GM20431 (cell line): ENCODE data around the gene PDGFC.
"Not testable (repeated sequence)": the region's sequence is repeated elsewhere in the genome, so short reads cannot be mapped to it uniquely, and the experiment has no call there.

ENCODE experiments used
- in situ Hi-C: fragments of 300-500 bp; cut with MseI, MboI; formaldehyde crosslinking; loops from one replicate; pipeline ENCODE4 v1.15.0; 2020; ENCODE audit warnings: low sequenced_read_pairs; ENCODE audit not compliant: unreplicated experiment

PDGFC gene

GRCh38 chr4:156953951-156954350 is 17.6 kb downstream of the PDGFC start:
- in situ Hi-C loops, result no loop called here

- in situ Hi-C loops, result no loop called here
Measured at GRCh38 chr4:156953001-156953400, 18.6 kb downstream of the PDGFC start.

DNA sequence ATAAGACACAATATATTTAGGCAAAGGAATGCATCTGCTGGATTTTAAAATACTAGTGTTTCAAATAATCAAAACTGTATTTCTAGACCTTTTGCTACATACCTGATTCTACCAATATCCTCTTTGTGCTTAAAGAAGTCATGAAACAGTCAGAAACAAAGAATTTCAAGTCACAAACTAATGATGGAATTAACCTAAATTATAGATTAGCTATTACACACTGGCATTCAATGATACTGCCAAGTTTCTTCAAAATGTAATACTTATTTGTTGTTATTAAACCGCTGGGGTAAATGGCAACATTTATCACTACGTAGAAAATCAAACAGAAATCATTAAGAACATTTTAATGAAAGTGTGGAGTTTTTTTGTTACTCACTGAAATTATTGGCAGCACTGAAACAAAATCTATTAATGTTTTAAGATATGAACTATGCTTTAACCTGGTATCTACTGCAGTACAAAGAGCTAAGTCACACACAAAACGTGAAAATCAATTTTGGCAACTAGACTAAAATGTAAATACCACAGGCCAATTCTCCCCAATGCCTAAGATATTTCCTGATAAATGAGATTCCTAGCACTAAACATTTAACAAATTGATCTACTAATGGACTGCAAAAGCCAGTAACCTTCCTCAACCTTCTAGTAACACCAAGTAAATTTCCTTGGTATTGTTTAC is 19.4 kb downstream of the PDGFC start:
- in situ Hi-C loops, result no loop called here

DNA sequence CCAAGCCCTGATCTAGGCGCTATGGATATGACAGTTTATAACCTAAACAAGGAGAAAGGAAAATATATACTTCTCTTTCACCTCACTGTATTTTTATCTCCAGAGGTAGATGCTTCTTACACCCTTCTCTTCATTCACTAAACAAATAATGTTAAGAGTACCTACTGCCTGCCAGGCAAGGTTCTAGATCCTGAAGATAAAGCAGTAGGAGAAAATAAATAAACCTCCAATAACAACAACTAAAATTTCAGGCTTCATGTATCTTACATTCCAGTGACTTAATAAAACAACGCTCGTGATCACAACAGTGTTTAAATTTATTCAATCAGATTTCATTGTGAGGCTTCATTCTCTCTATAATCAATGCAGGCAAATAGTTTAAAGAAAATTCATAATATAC is 20.7 kb downstream of the PDGFC start:
- in situ Hi-C loops, result no loop called here

GRCh38 chr4:156950090-156950489 is 21.5 kb downstream of the PDGFC start:
- in situ Hi-C loops, result no loop called here

DNA sequence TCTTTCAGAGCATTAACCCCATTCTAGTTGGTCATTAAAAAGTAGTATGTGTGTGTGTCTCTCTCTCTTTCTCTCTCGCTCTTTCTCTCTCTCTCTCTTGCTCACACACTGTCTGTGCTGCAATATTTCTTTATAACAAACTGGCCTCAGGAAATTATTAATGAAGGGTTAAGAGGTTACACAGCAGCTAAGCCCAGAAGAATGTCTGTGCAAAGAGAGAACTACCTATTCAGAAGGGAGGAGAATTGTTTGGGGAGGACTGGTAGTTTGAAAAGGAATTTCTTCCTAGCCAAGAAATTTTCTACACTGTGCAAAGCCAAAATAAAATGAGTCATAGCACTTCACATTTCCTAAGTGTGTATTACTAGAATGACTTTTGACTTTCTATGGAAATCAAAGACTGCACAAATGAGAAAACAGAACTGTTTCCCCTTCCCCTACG is 22.2 kb downstream of the PDGFC start:
- in situ Hi-C loops, result no loop called here

GRCh38 chr4:156948738-156949137 is 22.9 kb downstream of the PDGFC start:
- in situ Hi-C loops, result no loop called here

GRCh38 chr4:156948133-156948532 is 23.5 kb downstream of the PDGFC start:
- in situ Hi-C loops, result no loop called here

- in situ Hi-C loops, result no loop called here
Measured at GRCh38 chr4:156946516-156947424, 24.8 kb downstream of the PDGFC start.

DNA sequence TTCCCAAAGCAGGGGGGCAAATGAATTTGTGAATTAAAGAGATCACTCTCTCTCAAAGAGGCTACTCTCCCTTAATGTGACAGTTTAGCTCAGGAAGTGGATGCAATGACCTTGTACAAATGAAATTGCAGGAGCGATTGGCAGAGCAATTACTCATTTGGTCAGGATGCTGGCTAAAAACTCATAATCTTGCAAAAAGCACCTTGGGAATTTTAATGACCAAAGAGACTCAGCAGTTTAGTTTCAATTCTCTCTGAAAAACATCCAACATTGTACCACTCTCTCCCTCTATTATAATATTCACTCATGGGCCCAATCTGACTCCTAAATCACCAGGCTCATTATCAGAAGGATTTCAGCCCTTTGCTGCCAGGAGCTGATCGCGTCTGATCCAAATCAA is 26.1 kb downstream of the PDGFC start:
- in situ Hi-C loops, result no loop called here

- in situ Hi-C loops, result no loop called here
Measured at GRCh38 chr4:156942991-156943390, 28.6 kb downstream of the PDGFC start.

- in situ Hi-C loops, result no loop called here
Measured at GRCh38 chr4:156941940-156942548, 29.6 kb downstream of the PDGFC start.

- in situ Hi-C loops, result no loop called here
Measured at GRCh38 chr4:156939801-156940200, 31.8 kb downstream of the PDGFC start.

DNA sequence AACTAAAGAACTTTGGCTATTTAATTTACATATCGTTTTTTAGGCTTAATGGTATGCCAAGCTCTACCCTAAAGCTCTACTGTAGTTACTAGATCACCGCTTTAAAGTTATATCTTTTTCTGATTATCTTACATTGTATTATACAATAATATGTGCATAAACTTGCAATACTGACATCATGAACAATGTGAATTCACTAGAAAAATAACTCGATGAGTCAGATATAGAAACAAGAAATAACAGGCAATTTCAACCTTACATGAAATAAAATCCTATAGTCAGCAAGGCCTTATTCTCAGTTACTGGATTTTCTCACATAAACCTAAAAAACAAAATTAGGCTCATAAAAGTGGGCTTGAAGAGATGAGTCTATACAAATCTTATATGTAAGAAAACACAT is 32.5 kb downstream of the PDGFC start:
- in situ Hi-C loops, result no loop called here

DNA sequence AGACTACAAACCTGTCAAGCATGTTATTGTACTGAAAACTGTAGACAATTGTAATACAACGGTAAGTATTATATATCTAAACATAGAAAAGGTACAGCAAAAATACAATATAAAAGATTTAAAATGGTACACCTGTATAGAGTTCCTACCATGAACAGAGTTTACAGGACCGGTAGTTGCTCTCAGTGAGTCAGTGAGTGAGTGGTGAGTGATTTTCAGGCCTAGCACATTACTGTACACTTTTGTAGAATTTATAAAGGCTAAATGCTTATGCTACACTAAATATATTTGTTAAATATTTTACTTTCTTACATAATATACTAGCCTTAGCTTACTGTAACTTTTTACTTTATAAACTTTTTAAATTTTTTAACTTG is 37.4 kb downstream of the PDGFC start:
- in situ Hi-C loops, result no loop called here

DNA sequence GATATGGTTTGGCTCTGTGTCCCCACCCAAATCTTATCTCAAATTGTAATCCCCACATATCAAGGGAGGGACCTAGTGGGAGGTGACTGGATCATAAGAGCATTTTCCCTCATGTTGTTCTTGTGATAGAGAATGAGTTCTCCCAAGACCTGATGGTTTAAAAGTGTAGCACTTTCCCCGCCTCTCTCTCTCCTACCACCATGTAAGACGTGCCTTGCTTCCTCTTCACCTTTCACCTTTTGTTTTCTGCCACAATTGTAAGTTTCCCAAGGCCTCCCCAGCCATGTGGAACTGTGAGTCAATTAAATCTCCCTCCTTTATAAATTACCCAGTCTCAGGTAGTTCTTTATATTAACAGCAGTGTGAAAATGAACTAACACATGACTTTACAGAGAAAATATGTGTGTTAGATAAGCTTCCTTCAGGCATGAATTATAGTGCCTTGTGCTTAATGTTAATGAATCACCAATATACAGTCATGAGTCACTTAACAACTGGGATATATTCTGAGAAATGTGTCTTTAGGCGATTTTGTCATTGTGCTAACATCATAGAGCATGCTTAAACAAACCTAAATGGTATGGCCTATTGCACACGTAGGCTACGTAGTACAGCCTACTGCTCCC is 37.9 kb downstream of the PDGFC start:
- in situ Hi-C loops, result no loop called here

DNA sequence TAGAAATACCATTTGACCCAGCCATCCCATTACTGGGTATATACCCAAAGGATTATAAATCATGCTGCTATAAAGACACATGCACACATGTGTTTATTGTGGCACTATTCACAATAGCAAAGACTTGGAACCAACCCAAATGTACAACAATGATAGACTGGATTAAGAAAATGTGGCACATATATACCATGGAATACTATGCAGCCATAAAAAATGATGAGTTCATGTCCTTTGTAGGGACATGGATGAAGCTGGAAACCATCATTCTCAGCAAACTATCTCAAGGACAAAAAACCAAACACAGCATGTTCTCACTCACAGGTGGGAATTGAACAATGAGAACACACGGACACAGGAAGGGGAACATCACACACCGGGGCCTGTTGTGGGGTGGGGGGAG is 39.2 kb downstream of the PDGFC start:
- in situ Hi-C loops, result not testable (repeated sequence)

GRCh38 chr4:156931267-156931666 is 40.3 kb downstream of the PDGFC start:
- in situ Hi-C loops, result no loop called here

GRCh38 chr4:156929386-156930105 is 42.1 kb downstream of the PDGFC start:
- in situ Hi-C loops, result no loop called here

- in situ Hi-C loops, result no loop called here
Measured at GRCh38 chr4:156924774-156925315, 46.8 kb downstream of the PDGFC start.
